HepG2 (cell line): ENCODE results near the gene MACROD2. TPM values are rescaled to one million over a fixed set of nuclear protein-coding genes. Genes with fewer than 3 reads are reported as not detected.

ENCODE experiments used
- ATAC-seq: fragments of 200-7000 bp; cut with Tn5 transposase; 3 replicates; pipeline ENCODE4 v1.9.1; 2020; ENCODE audit warnings: mild to moderate bottlenecking, moderate library complexity
- BruUV-seq: library from RNA; stranded (reverse); fragments of 400-500 nt; replicated peaks from 2 replicates; lab custom pipeline; 2021; lab: Mats Ljungman, UMichigan
- CTCF ChIA-PET: fragments of 300-600 bp; formaldehyde crosslinking; extraction: SDS; loops from one replicate; lab custom pipeline; 2021; ENCODE audit warnings: low total read pairs, inconsistent platforms, low intra/inter-chr PET ratio; lab: Yijun Ruan, JAX
- POLR2A ChIA-PET: fragments of 350-600 bp; sonication (Branson Sonifier 250); formaldehyde crosslinking; loops from one replicate; lab custom pipeline; 2020; ENCODE audit warnings: antibody characterized with exemption, inconsistent platforms; lab: Yijun Ruan, JAX
- DNase-seq: peaks from one replicate; pipeline ENCODE4 v3.0.0-alpha.2; 2015; ENCODE audit warnings: low spot score
- FAIRE-seq: peaks from 3 replicates; lab custom pipeline; 2011; peaks lifted over from hg19 to GRCh38; lab: Jason Lieb, UNC
- H2AFZ ChIP-seq: one replicate; pipeline ENCODE4 v1.6.1; 2011; ENCODE audit warnings: low read length, inconsistent platforms
- H3K27ac ChIP-seq: fragments of 300-600 bp; 3 replicates; pipeline ENCODE4 v1.8.0; 2011; ENCODE audit warnings: mixed run types, mild to moderate bottlenecking, mixed read lengths, low read length, inconsistent platforms; ENCODE audit not compliant: insufficient read depth; ENCODE audit errors: extremely low read length
- H3K27me3 ChIP-seq, 2 experiments: fragments of 200-600 bp in 1 of 2; 2 replicates in 1 of 2; 3 replicates in 1 of 2; pipeline versions ENCODE4 v1.6.0 to v1.8.0; 2011; ENCODE audit warnings: low read length in 2 of 2, mild to moderate bottlenecking in 2 of 2, moderate library complexity in 2 of 2, inconsistent platforms in 1 of 2; ENCODE audit not compliant: insufficient read depth in 2 of 2, control insufficient read depth in 1 of 2
- H3K36me3 ChIP-seq, 2 experiments: fragments of 200-600 bp in 1 of 2; replicated peaks in 1 of 2; 2 replicates in 1 of 2; 3 replicates in 1 of 2; pipeline versions ENCODE4 v1.5.1 to v1.8.0; 2011; ENCODE audit warnings: low read length in 2 of 2, inconsistent platforms in 1 of 2; ENCODE audit not compliant: insufficient read depth in 2 of 2, control insufficient read depth in 1 of 2
- H3K4me1 ChIP-seq: 2 replicates; pipeline ENCODE4 v1.5.1; 2012; ENCODE audit warnings: low read length, inconsistent platforms; ENCODE audit not compliant: insufficient read depth
- H3K4me2 ChIP-seq: 2 replicates; pipeline ENCODE4 v1.6.0; 2011; ENCODE audit warnings: low read depth, low read length, inconsistent platforms
- H3K4me3 ChIP-seq, 3 experiments: fragments of 200-600 bp in 1 of 3; sonication (generic), shearing (Covaris generic) in 1 of 3; replicated peaks in 1 of 3; 2 replicates each; pipeline ENCODE4 v1.5.1; 2011 to 2016; ENCODE audit warnings: low read length in 3 of 3, inconsistent platforms in 2 of 3, low read depth in 2 of 3, mild to moderate bottlenecking in 2 of 3, control low read depth in 1 of 3, mixed read lengths in 1 of 3; ENCODE audit not compliant: insufficient read depth in 1 of 3
- H3K79me2 ChIP-seq: one replicate; pipeline ENCODE4 v1.6.1; 2011; ENCODE audit warnings: low read length, inconsistent platforms; ENCODE audit not compliant: insufficient read depth
- H3K9ac ChIP-seq: 2 replicates; pipeline ENCODE4 v1.6.0; 2011; ENCODE audit warnings: mild to moderate bottlenecking, low read depth, low read length, inconsistent platforms; ENCODE audit not compliant: insufficient read depth
- H3K9me3 ChIP-seq: 2 replicates; pipeline ENCODE4 v1.5.1; 2012; ENCODE audit warnings: mild to moderate bottlenecking, low read length
- H4K20me1 ChIP-seq: 2 replicates; pipeline ENCODE4 v1.6.0; 2011; ENCODE audit warnings: inconsistent platforms, mild to moderate bottlenecking, low read length, moderate library complexity; ENCODE audit not compliant: insufficient read depth
- KDM1A ChIP-seq: IDR thresholded peaks from 2 replicates; pipeline ENCODE4 v1.6.1; 2016; ENCODE audit warnings: missing compliant biosample characterization
- MED1 ChIP-seq: sonication (generic); formaldehyde crosslinking; IDR thresholded peaks from 2 replicates; pipeline ENCODE4 v1.4.0; 2020; ENCODE audit warnings: missing genetic modification reagents
- MXD1 ChIP-seq: sonication (generic); formaldehyde crosslinking; IDR thresholded peaks from 2 replicates; pipeline ENCODE4 v1.4.0; 2020; ENCODE audit warnings: mild to moderate bottlenecking, missing genetic modification reagents
- PHF20 ChIP-seq: sonication (generic); formaldehyde crosslinking; IDR thresholded peaks from 2 replicates; pipeline ENCODE4 v1.5.0; 2020; ENCODE audit warnings: mild to moderate bottlenecking, missing genetic modification reagents
- SATB2 ChIP-seq: sonication (generic); formaldehyde crosslinking; IDR thresholded peaks from 2 replicates; pipeline ENCODE4 v1.5.0; 2020; ENCODE audit warnings: missing genetic modification reagents
- SETDB1 ChIP-seq: sonication (generic); formaldehyde crosslinking; IDR thresholded peaks from 2 replicates; pipeline ENCODE4 v1.5.1; 2020; ENCODE audit warnings: missing genetic modification reagents, mild to moderate bottlenecking, borderline replicate concordance
- ZNF609 ChIP-seq: sonication (generic); formaldehyde crosslinking; IDR thresholded peaks from 2 replicates; pipeline ENCODE4 v1.4.0; 2020; ENCODE audit warnings: mild to moderate bottlenecking, missing genetic modification reagents, borderline replicate concordance
- ZNF761 ChIP-seq: sonication (generic); formaldehyde crosslinking; conservative IDR thresholded peaks from 2 replicates; pipeline ENCODE4 v1.4.0; 2020; ENCODE audit warnings: mild to moderate bottlenecking, missing genetic modification reagents
- WGBS: methylation state at CpG from one replicate; pipeline ENCODE4 v1.1.6; 2017; ENCODE audit warnings: low lambda C conversion rate; 5-methylcytosine and 5-hydroxymethylcytosine counted together
- in situ Hi-C: cut with HindIII; loops from 2 replicates; pipeline ENCODE4 v1.10.0; 2017; ENCODE audit warnings: low pct_unique_long_range_greater_than_20kb; ENCODE audit not compliant: extremely low pct_ligation_motif_present
- intact Hi-C: fragments of 100-400 bp; cut with micrococcal nuclease; formaldehyde crosslinking; loops from one replicate; pipeline ENCODE4 v1.10.0; 2022; ENCODE audit not compliant: unreplicated experiment
- polyA plus RNA-seq, 8 experiments: library from polyadenylated mRNA; depleted of rRNA in 3 of 8; stranded (reverse) in 7 of 8; unstranded in 1 of 8; fragments of >200 nt; fragmentation: Illumina TruSeq in 4 of 8; extraction: Trizol in 4 of 8; gene quantifications; 2 replicates each; pipeline versions ENCODE4 v1.2.1 to v1.2.3, GENCODE V29; 2011 to 2016; ENCODE audit warnings: low read depth in 4 of 8, missing spikeins in 1 of 8, mixed read lengths in 1 of 8; ENCODE audit not compliant: insufficient read depth in 1 of 8
- total RNA-seq, 5 experiments: library from RNA; depleted of rRNA; stranded (reverse); fragments of >200 nt; fragmentation: Illumina TruSeq; extraction: Trizol; gene quantifications; 2 replicates each; pipeline ENCODE4 v1.2.3, GENCODE V29; 2016; ENCODE audit warnings: low read depth in 1 of 5

MACROD2 gene
- total and polyA plus RNA-seq, 2 of the 13 experiments (the other 11 are each of a cell fraction or from before 2014, with no cell fraction given): 0.13 to 0.51 TPM

- WGBS: 31% methylated on average over 2 of the region's 2 CpGs
- ATAC-seq: no peak
- H3K9ac ChIP-seq: no peak overlapping the region
- H3K36me3 ChIP-seq: no peaks in the 10 kb centered on the region
- no peak for FAIRE-seq
- H3K4me2 ChIP-seq: no peak overlapping the region
- POLR2A ChIA-PET: no interaction called here
- no peaks in the 10 kb centered on the region for H3K27me3 ChIP-seq
- peaks cover 97% of the 10 kb centered on the region for H3K9me3 ChIP-seq
- no peak for TF ChIP-seq MXD1 (CRISPR knock-in tag)
- no peak for TF ChIP-seq PHF20 (CRISPR knock-in tag)
- no peak for TF ChIP-seq SATB2
- TF ChIP-seq SETDB1 (CRISPR knock-in tag): no peak
- TF ChIP-seq ZNF609: no peak
- TF ChIP-seq MED1 (CRISPR knock-in tag): no peak
- TF ChIP-seq KDM1A (CRISPR knock-in tag): no peak
- TF ChIP-seq ZNF761 (CRISPR knock-in tag): no peak
- no peak overlapping the region for H3K4me3 ChIP-seq
- H2AFZ ChIP-seq: no peak overlapping the region
- H3K4me1 ChIP-seq: no peaks in the 10 kb centered on the region
- no TSS peak for BruUV-seq
- CTCF ChIA-PET: no interaction called here
- no peaks in the 10 kb centered on the region for H3K79me2 ChIP-seq
- H4K20me1 ChIP-seq: no peaks in the 10 kb centered on the region
- H3K27ac ChIP-seq: no peak overlapping the region
- DNase-seq: no peak
- intact Hi-C loops (no loop called here), in situ Hi-C loops (no loop called here)
These were observed 1549.4 kb downstream of the MACROD2 start for GRCh38 chr20:15544742-15545141.
